ENCODE measurements around the gene SPRED2.

DNA sequence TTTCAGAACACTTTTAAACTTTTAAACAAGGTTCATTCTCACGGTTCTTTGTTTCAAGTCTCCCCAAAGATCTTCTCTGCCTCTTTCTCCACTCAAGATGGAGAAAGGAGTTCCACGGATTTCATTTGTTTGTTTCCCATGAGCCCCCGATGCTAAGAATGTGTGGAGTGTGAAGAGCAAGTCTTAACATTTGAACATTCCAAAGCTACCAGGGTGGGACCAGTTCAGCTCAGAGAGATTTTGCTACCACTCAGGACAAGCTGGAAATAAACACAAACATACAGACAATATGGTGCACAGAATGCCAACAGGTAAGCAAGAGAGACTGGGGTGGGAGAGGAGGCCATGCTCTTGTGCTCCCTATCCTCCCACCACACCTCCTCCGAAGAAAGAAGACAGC is 56.7 kb downstream of the SPRED2 start:
- TF ChIP-seq, protein P1, sequence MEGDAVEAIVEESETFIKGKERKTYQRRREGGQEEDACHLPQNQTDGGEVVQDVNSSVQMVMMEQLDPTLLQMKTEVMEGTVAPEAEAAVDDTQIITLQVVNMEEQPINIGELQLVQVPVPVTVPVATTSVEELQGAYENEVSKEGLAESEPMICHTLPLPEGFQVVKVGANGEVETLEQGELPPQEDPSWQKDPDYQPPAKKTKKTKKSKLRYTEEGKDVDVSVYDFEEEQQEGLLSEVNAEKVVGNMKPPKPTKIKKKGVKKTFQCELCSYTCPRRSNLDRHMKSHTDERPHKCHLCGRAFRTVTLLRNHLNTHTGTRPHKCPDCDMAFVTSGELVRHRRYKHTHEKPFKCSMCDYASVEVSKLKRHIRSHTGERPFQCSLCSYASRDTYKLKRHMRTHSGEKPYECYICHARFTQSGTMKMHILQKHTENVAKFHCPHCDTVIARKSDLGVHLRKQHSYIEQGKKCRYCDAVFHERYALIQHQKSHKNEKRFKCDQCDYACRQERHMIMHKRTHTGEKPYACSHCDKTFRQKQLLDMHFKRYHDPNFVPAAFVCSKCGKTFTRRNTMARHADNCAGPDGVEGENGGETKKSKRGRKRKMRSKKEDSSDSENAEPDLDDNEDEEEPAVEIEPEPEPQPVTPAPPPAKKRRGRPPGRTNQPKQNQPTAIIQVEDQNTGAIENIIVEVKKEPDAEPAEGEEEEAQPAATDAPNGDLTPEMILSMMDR (IDR thresholded peaks at IDR 0.05; ENCODE audit: borderline replicate concordance, extremely low read depth, low read length, poor library complexity, severe bottlenecking) = no peak
- no peak for TF ChIP-seq EZH2 (IDR thresholded peaks at IDR 0.05; ENCODE audit: borderline replicate concordance, low read depth, low read length, severe bottlenecking)

Data from DND-41 (cell line).